ENCODE results near the gene ZNF207. TPM values are rescaled to one million over a fixed set of nuclear protein-coding genes. Genes with fewer than 3 reads are reported as not detected.

The ZNF207 gene
- total and polyA plus RNA-seq, 10 of the 15 experiments (the other 5 are each of a cell fraction or from before 2014, with no cell fraction given), result 156 to 348 (median 205) TPM

DNA sequence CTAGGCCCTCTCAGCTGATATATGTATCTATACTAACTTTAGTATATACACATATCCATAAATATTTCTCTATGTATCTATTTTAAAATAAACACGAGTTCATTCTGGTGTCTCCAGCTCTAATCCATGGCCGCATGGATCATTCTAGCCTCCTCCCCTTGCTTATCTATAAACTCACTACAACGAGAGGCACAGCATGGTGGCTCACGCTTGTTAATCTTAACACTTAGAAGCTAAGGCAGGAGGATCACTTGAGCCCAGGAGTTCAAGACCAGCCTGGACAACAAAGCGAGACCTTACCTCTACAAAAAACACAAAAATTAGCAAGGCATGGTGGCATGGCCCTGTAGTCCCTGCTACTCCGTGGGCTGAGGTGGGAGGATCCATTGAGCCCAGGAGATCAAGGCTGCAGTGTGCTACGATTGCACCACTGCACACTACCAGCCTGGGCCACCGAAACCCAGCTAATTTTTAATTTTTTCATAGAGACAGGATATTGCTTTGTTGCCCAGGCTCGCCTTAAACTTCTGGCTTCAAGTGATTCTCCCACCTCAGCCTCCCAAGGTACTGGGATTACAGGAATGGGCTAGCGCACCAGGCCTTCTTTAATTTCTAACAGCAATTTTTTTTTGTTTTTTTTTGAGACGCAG is 3.9 kb upstream of the ZNF207 start:
- H2AFZ ChIP-seq (ENCODE audit: control insufficient read depth, low read depth, low read length), result no peak overlapping the region
- no peak overlapping the region for H3K4me2 ChIP-seq (ENCODE audit: control insufficient read depth, insufficient read depth)
- ChIA-PET POLR2A (interaction anchor here (0.7 kb wide), 1 partner anchor 277 kb away, joined by 3 read pairs; no protein-coding TSS in a partner anchor), RAD21 (ENCODE audit: unreplicated experiment) (no interaction called here), CTCF (no interaction called here), SMC1A (ENCODE audit: uncharacterized antibody, unreplicated experiment) (no interaction called here)
- no peak overlapping the region for H3K27ac ChIP-seq (ENCODE audit: control insufficient read depth, insufficient read depth)
- 74% methylated on average over 11 of the region's 11 CpGs for WGBS (ENCODE audit: insufficient coverage, insufficient replicate concordance, low lambda C conversion rate, missing lambda C conversion rate)
- H3K9me3 ChIP-seq (replicated peaks; ENCODE audit: control insufficient read depth, insufficient read depth, low read length), result no peaks in the 10 kb centered on the region
- no peaks in the 10 kb centered on the region for H3K27me3 ChIP-seq (replicated peaks in 1 of 2; ENCODE audit: control insufficient read depth in 2 of 2, insufficient read depth in 2 of 2, low read length in 1 of 2)
- H3K9ac ChIP-seq (ENCODE audit: control insufficient read depth, insufficient read depth, low read length), result no peak overlapping the region
- BruUV-seq (replicated peaks), result no TSS peak
- H3K36me3 ChIP-seq (ENCODE audit: control insufficient read depth in 2 of 2, insufficient read depth in 2 of 2, low read length in 1 of 2), result no peaks in the 10 kb centered on the region
- peaks cover 23% of the 10 kb centered on the region for H3K79me2 ChIP-seq (ENCODE audit: control insufficient read depth, insufficient read depth, low read length)
- H3K4me3 ChIP-seq, result no peak overlapping the region
- intact Hi-C loops (cut with micrococcal nuclease; ENCODE audit: unreplicated experiment), result no loop called here
- no peaks in the 10 kb centered on the region for H4K20me1 ChIP-seq (ENCODE audit: control insufficient read depth, insufficient read depth)
- no peak for DNase-seq (ENCODE audit: low read depth, low spot score)
- FAIRE-seq, result no peak
- in situ Hi-C loops (cut with MboI), result no loop called here
- H3K4me1 ChIP-seq (ENCODE audit: control insufficient read depth, insufficient read depth, low read length), result no peaks in the 10 kb centered on the region; the same call in 1 of the 2 replicates
- TF ChIP-seq NR2C1 (IDR thresholded peaks at IDR 0.05) (no peak), TCF12 (IDR thresholded peaks at IDR 0.05; ENCODE audit: low read depth, low read length) (no peak), STAT1 (conservative IDR thresholded peaks at IDR 0.05) (no peak), RELA (IDR thresholded peaks at IDR 0.05; ENCODE audit: borderline replicate concordance, partially characterized antibody) (no peak), HDGF (IDR thresholded peaks at IDR 0.05) (no peak), RAD51 (IDR thresholded peaks at IDR 0.05) (no peak), ZNF622 (IDR thresholded peaks at IDR 0.05) (no peak), EGR1 (IDR thresholded peaks at IDR 0.05; ENCODE audit: borderline replicate concordance in 1 of 2, low read depth in 2 of 2, low read length in 2 of 2) (no peak), JUNB (IDR thresholded peaks at IDR 0.05) (no peak), ASH2L (IDR thresholded peaks at IDR 0.05; ENCODE audit: borderline replicate concordance, low read depth) (no peak), HDAC6 (IDR thresholded peaks at IDR 0.05; ENCODE audit: unreplicated experiment) (no peak), POLR2AphosphoS5 (IDR thresholded peaks at IDR 0.05; ENCODE audit: low read length) (no peak)
- TF ChIP-seq, protein P1, sequence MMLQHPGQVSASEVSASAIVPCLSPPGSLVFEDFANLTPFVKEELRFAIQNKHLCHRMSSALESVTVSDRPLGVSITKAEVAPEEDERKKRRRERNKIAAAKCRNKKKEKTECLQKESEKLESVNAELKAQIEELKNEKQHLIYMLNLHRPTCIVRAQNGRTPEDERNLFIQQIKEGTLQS (IDR thresholded peaks at IDR 0.05; ENCODE audit: borderline replicate concordance, extremely low read depth, low read depth, low read length), result no peak
- TF ChIP-seq, protein P2, sequence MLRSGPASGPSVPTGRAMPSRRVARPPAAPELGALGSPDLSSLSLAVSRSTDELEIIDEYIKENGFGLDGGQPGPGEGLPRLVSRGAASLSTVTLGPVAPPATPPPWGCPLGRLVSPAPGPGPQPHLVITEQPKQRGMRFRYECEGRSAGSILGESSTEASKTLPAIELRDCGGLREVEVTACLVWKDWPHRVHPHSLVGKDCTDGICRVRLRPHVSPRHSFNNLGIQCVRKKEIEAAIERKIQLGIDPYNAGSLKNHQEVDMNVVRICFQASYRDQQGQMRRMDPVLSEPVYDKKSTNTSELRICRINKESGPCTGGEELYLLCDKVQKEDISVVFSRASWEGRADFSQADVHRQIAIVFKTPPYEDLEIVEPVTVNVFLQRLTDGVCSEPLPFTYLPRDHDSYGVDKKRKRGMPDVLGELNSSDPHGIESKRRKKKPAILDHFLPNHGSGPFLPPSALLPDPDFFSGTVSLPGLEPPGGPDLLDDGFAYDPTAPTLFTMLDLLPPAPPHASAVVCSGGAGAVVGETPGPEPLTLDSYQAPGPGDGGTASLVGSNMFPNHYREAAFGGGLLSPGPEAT (IDR thresholded peaks at IDR 0.05; ENCODE audit: low read depth), result no peak
- TF ChIP-seq, protein P3, sequence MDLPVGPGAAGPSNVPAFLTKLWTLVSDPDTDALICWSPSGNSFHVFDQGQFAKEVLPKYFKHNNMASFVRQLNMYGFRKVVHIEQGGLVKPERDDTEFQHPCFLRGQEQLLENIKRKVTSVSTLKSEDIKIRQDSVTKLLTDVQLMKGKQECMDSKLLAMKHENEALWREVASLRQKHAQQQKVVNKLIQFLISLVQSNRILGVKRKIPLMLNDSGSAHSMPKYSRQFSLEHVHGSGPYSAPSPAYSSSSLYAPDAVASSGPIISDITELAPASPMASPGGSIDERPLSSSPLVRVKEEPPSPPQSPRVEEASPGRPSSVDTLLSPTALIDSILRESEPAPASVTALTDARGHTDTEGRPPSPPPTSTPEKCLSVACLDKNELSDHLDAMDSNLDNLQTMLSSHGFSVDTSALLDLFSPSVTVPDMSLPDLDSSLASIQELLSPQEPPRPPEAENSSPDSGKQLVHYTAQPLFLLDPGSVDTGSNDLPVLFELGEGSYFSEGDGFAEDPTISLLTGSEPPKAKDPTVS (IDR thresholded peaks at IDR 0.05; ENCODE audit: low read depth, low read length), result no peak
- TF ChIP-seq, protein P4, sequence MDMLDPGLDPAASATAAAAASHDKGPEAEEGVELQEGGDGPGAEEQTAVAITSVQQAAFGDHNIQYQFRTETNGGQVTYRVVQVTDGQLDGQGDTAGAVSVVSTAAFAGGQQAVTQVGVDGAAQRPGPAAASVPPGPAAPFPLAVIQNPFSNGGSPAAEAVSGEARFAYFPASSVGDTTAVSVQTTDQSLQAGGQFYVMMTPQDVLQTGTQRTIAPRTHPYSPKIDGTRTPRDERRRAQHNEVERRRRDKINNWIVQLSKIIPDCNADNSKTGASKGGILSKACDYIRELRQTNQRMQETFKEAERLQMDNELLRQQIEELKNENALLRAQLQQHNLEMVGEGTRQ (IDR thresholded peaks at IDR 0.05; ENCODE audit: borderline replicate concordance, low read depth, low read length), result no peak
- ATAC-seq, result no peak
